Measurements from ENCODE around the gene CDH4. TPM values are rescaled to one million over a fixed set of nuclear protein-coding genes. Genes with fewer than 3 reads are reported as not detected.

The CDH4 gene
- total RNA-seq, 1 experiment from 2014 or later, result 0.12 TPM

DNA sequence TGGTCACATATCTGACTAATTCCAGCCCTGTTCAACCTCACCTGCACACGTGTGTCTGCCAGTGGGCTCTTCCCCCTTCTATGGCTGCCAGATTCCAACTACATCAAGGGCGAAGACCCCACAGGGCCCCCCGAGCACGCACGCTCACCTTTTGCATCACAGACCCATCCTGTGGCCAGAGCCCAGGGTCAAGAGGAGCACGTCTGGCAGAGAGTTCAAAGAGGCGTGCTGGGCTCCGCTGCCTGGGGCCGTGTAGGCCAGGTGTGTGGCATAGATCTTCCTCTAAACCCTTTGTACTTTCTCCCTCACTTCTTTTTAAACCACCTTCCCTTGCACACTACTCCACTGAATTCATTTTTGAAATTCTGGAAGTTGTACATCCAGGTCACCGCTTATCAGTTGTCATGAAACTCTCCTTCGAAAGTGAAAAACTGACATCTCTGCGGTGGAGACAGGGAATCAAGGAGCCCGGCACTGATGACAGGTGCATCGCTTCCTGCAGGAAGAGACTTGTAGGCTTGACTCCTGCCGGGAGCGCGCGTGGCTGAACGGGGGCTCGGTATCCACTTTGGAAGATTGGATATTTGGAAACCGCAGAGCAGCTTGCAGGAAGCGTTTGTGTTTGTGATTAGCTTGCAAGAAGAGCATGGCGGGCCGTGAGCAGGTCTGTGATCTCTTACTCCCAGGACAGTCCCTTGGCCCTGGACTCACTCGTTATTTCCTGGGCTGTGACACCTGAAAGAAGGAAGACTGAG is 397.2 kb downstream of the CDH4 start:
- DNase-seq (ENCODE audit: low read depth), result no peak

DNA sequence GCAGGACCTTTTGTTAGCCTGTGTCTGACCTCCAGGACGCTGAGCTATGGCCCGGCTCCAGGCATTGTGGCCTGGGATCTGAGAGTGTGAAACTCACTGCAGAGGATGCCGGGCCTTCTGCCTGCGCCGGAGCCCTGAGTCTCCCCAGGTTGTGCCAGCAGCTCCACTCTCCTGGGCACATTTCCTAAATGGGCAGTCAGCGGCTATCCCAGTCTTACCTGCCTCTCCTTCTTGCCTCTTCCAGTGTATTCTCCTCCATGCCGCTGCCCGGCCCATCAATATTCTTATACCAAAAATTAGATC is 397.8 kb downstream of the CDH4 start:
- DNase-seq (ENCODE audit: low read depth), result no peak

DNA sequence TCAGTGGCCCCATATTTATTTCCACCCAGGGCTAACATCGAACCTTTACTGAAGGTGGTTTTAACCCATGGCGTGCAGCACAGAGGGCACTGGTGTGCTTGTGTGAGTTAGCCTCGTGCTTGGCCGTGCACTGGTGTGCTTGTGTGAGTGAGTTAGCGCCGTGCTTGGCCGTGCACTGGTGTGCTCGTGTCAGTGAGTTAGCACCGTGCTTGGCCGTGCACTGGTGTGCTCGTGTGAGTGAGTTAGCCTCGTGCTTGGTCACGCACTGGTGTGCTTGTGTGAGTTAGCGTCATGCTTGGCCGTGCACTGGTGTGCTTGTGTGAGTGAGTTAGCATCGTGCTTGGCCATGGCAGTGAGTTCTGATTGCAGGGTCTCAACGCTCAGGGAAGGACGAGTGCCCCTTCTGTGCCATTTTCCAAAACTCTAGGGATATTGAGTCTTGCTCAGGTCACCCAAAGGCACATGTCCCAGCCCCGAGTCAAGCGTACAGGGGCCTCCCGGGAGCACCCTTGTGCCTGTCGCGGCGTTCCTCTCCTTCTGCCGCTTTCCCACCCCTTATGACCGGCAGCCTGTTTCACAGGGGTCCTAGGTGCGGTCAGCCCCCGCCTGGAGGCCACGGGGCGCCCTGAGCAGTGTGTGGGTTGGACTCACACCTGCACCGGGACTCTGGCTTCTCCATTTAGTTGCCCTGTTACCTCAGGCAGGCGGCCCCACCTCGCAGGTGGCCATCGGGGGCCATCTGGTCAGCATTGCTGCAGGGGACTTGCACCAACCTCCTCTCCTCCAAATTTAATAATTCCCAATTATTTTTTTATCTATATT is 399.1 kb downstream of the CDH4 start:
- no peak for DNase-seq (ENCODE audit: low read depth)

DNA sequence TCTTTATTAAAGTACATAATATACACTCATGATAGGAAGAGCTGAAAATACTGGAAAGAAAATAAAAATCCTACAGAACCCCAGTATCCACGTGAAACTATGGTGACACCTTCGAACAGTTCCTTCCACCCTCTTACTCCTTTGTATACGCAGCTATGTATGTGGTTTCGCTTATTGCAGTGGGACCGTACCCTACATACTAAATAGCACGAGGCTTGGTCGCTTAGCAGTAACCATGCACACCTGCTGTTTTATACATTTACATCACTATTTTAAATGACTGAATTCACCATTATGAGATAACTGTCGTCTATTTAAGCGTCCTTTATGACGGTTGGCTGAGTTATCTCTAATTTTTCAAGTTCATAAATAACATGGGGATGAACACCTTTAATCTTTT is 400.1 kb downstream of the CDH4 start:
- no peak for DNase-seq (ENCODE audit: low read depth)

DNA sequence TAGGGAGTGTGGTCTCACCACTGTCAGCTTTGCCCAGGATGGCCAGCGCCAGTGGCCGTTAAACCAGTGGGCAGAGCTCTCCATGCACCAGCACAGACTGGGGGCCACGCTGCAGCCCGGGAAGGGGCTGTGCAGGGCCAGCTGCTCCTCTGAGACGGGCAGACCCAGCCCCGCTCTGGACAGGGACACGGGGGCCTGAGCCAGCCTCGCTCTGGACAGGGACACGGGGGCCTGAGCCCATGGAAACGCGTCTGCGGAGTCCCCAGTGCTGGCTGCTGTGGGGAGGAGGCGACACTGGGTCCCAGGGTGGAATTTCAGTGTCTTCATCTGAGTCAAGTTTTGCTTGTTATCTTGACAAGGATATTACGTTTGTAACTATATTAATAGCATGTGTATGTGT is 402.7 kb downstream of the CDH4 start:
- DNase-seq (ENCODE audit: low read depth), result no peak

DNA sequence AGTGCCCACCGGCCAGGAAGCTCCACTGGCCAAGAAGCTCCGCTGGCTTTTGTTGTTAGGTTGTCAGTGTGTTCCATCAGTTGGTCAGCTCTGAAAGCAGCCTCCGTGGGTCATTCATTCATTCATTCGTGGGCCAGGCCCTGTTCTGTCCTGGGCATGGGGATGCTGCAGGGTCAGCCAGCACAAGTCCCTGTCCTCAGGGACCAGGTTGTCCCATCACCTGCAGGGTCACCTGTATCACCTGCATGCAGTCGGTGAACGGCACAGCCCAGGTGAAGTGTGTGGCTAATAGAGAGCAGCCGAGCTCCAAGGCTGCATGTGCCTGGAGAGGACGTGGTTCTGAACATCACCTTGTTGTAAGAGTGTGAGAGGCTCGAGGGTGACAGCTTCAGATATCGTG is 403.5 kb downstream of the CDH4 start:
- no peak for DNase-seq (ENCODE audit: low read depth)

DNA sequence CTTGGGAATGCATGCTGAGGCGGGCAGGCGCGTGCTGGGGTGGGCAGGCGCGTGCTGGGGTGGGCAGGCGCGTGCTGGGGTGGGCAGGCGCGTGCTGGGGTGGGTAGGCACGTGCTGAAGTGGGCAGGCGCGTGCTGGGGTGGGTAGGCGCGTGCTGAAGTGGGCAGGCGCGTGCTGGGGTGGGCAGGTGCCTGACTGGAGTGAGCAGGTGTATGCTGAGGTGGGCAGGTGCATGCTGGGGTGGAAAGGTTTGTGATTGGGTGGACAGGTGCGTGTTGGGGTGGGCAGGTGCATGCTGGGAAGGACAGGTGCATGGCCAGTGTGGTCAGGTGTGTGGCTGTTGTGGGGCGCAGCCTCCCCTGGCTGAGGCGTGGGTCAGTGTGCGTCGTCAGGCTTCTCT is 404.1 kb downstream of the CDH4 start:
- no peak for DNase-seq (ENCODE audit: low read depth)

DNA sequence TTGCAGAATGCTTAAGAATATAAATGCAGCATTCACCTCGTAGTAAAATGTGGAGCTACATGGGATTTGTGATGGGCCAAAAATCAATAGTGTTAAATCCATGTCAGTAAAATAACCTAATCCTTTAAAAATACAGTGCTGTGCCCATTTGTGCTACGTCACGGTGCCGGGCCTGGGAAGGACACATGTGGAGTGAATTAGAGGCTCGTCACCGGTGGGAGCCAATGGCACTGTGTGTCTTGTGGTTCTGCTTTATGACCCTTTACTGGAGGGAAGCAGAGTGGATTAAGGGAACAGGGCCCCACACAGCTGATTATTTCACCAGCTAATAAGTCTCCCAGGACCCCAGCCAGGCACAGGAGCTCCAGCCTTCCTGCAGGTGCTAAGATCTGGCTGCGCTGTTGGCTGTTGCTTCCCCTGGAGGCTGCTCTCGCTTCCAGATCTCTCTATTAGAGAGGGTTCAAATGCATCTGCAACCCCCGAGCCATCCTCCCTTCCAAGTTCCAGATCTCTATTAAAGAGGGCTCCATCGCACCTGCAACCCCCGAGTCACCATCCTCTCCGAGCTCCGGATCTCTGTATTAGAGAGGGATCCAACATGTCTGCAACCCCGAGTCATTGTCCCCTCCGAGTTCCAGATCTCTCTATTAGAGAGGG is 405.8 kb downstream of the CDH4 start:
- DNase-seq (ENCODE audit: low read depth), result no peak

DNA sequence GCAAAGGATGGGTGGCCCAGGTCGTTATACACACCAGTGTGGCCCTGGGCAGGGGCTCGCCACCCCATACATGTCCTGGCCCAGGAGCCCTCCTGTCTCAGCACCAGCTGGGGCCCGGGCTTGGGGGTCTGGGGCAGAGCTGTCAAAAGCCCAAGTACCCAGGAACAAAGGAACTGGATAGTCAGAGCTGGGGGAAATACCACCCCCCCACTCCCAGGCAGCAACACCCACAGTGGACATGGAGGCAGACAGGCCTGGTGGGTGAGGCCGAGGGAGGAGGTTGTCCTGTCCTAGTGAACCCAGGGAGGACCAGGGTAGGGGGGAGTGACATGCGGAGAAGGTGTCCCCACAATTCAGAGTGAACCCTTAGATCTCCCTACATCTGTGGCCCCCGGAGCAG is 406.5 kb downstream of the CDH4 start:
- no peak for DNase-seq (ENCODE audit: low read depth)

DNA sequence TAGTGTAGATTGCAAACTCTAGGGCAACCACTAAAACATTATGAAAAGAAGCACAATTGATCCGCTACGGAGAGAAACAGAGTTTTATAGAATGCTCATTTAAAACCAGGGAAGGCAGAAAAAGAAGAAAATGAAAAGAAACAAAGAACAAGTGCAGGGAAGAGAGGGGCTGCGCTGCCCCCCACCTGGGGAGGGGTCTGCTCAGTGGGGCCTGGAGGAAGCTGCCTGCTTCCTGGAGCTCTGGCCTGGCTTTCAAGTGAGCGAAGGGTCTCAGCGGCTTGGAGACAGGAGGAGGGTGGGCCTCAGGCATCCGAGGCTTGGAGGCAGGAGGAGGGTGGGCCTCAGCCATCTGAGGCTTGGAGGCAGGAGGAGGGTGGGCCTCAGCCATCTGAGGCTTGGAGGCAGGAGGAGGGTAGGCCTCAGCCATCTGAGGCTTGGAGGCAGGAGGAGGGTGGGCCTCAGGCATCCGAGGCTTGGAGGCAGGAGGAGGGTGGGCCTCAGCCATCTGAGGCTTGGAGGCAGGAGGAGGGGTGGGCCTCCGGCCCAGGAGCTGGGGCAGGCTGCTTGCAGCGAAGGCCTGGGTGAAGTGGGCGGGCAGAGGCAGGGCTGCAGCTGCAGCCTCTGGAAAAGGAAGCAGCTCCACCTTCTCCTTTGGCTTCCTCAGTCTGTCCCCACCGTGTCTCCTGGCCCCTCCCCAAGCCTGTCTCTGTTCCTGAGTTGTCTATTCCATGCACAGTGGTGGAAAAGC is 407.4 kb downstream of the CDH4 start:
- DNase-seq (ENCODE audit: low read depth), result no peak

DNA sequence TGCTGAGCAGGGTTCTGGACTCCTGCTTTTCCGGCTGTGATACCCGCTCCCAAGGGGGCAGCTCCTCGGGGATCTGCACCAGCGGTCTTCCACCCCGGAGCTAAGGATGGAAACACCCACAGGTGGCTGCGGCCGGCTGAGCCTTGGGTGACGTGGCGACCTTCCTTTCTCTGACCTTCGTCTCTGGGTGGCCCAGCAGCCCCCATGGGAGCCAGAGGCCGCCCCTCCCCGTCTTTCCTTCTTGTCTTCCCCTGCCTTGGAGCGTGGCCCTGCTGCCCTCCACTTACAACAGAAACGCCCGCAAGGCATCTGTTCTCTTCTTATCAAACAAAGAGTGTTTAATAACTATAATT is 407.9 kb downstream of the CDH4 start:
- no peak for DNase-seq (ENCODE audit: low read depth)

DNA sequence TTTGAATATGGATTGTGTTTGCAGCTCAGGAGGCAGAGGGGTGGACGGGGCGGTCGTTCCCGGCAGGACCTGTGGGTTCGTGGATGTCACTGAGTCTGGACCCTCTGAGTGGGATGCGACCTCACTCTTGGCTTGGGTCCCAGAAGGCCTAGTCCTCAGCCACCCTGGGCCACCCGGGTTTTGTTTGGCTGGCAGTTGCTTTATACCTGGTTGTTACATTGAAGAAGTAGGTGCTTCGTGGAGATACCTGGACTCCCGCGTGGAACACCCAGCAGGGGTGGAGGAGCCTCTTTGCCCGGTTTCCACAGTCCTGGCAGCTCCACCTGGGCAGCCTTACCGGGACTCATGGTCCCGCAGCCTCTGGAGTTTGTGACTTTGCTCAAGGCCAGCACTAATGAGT is 408.5 kb downstream of the CDH4 start:
- no peak for DNase-seq (ENCODE audit: low read depth)

DNA sequence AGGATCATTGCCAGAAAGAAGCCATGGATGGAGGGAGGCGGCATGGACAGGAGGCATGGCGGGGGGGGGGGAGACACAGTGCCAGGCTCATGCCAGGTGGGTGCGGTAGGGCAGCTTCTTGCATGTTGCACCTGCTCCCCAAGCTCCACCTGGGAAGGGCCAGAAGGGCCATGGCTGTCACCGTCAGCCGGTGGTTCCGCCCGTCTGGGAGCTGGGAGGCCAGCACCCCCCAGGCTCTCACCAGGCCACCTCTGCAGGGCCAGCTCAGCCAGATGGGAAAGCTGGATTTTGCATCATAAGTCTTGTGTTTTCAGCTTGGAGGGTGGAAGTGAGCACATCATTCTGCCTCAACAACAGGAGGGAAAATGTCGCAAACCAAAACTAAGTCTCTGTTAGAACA is 409.0 kb downstream of the CDH4 start:
- no peak for DNase-seq (ENCODE audit: low read depth)

DNA sequence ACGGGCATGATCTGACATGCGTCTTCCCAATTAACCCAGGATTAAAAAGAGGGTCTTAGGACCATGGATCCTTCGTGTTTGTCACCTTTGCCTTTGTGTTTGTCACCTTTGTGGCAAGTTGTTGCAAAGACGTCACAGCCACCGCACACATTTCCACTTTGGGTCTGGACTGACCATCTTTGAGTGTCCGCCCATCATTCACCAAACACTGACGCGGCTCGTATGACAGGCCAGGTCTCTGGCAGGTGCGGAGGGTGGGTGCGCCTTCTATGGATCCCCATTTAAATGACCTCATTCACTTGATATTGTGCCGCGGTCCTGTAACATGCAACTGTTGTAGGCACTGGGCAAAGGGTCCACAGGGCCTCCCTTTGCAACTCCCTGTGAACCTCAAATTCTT is 409.5 kb downstream of the CDH4 start:
- DNase-seq (ENCODE audit: low read depth), result no peak

DNA sequence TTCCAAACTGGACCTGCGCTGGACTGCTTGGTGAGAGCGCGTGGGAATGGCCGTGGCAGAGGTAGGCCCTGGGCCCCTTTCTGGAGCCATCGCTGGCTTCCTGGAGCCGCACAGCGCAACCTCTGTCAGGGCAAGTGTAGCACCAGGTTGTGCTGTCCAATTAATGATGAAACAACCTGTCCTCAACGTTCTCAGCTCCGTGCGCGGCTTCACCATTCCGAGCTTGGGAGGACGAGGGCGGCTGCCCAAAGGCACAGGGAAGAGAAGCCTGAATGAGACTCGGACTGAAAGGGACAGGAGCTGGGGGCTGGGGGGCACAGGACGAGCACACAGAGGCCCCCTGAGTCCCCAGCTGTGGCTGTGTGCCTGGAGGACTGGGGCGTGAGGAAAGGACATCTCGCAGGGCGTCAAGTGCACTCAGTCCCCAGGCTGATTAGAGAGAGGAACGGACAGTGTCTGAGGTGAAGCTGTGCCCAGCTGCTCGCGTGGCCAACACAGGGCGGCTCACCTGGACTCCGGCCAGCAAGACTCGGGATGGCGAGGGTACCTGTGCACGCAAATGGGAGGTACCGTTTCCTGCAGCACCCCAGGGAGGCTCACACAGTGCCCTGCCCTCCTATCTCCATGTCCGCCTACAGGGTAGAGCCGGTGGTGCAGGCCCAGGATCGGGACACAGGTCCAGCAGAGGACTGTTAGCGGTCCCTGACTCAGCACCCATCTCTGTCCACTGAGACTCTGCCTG is 410.3 kb downstream of the CDH4 start:
- no peak for DNase-seq (ENCODE audit: low read depth)

DNA sequence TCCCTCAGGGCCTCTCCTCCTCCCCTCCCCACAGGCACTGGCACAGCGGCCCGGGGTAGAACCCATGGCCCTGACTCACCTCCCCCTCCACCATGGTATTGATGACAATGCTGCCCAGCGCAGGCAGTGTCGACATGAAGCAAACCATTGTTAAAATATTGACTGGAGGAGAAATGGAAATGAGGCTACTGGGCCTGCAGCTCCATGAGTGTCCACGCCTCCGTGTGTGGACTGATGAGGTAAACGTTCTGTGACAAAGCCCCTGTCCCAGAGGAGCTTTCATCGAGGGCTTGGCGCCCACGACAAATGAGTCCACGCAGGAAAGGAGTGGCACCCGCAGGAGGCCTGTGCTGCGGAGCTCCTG is 410.9 kb downstream of the CDH4 start:
- no peak for DNase-seq (ENCODE audit: low read depth)

DNA sequence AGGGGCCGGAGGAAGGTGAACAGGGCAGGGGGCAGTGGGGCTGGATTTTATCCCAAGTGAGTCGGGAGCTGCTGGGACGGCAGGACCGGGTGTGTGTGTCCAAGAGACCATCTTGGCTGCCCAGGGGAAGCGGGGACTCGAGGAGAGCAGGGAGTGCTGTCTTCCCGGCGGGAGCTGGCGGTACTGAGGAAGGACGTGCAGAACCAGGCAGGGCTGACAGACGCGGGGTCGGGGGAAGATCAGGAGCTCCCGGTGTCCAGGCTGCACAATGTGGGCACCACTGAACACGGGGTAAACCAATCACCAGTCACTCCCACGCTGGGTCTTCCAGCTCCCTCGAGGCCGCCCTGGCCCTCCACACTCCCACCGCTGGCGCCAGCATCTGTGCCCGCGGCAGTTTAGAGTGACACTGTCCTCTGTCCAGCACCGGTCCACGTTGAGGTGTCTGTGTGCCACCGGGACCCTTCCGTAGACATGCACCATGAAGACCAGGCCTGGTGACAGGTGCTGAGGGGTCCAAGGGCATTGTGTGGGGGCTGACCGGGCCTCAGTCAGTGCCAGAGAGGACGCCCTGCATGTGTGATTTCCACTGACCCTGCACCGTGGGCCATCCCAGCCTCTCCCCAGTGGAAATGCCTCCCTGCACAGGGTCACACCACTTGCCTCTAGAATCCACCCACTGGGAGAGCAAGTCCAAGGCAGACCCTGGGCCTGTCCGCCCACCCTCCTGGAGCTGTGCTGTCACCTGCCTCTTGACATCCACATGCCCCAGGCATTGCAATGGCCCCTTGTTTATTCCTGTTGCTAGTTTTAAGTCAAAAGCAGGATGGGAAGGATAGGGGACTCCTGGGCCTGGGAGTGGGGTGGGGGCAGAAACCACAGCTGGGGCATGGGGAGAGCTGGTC is 411.7 kb downstream of the CDH4 start:
- DNase-seq (ENCODE audit: low read depth), result no peak

DNA sequence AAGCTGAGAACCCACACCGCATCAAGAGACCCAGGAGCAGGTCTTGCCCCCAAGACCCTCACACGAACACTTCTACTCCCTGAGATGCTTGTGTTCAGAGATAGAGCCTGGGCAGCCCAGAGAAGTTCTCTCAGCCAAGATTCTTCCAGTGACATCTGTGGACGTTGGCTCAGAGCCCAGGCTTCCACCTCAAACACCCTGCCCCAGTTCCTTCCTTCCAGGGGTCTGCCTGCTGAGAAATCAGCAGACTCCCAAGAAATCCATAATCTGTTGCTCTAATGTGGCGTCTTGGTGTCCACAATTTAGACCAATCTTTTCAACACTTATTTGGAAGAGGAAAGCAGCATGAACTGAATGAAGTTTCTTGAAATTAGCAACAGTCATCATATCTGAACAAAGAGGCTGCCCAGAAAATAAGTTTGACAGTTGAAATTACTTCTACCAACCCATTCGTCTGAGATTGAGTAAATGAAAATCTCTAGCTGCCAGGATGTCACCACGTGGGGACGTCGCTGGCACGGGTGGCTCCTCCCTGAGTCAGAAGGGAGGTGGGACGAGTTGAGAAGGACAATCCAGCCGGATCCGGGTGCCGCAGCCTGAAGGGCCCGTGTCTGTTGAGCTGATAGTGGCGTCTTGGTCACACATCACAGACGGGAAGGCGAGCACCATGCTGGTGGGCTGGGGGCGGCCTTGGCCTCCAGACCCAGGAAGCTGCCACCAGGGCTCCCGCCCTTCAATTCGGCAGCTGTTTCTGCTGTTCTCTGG is 412.7 kb downstream of the CDH4 start:
- DNase-seq (ENCODE audit: low read depth), result no peak

DNA sequence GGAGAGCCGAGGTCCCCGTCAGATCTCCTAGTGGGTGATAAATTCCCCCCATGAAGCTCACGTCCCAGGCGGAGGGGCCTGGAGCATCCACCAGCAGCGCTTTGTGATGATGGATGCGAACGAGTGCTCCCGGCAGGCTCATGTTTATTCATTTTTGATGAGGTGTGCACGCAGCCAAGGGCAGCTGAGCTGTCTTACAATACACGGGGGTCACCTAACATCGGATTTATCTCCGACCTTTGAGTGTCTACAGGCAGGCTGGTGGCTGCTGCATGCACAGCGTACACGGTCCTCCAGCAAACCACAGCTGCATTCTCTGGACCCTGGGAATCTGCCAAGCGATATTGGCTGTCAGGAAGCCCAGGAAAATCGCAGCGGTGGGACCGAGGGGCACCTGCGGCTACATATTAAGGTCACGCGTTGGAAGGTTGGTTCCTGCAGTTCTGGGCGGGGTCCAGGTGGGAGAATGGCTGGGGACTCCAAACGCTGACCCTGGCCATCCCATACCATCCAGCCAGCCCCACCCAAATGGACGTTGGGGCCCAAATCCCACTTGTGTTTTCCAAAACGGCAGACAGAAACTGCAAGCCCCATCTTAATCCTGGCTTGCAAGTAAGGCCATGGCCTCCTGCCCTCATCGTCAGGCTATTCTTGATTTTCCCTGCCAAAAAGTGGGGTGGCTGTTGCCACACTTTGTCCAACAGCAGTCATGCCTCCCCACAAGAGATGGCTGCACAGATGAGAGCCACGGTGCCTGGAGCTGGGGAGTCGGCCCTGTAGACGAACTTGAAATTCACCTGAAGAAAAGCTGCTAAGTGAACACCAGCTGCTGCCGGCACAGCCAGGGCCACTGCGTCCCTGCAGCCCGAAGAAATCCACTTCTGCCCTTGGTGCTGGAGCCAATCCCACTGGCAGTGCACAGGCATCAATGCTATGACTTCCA is 413.7 kb downstream of the CDH4 start:
- DNase-seq (ENCODE audit: low read depth), result no peak

Data from RPMI7951 (cell line).